T-helper 2 cell treated with Interferon-gamma antibody and Interleukin-4, amounts not matched to agents 100 ng/mL and 5 ng/mL, for 36 hours (primary cell): ENCODE data around the gene QRFP. TPM values are rescaled to one million over a fixed set of nuclear protein-coding genes. Genes with fewer than 3 reads are reported as not detected.

Experiments
- intact Hi-C: fragments of 100-400 bp; cut with micrococcal nuclease; formaldehyde crosslinking; loops from one replicate; pipeline ENCODE4 v1.15.1; 2023
- total RNA-seq: library from RNA; stranded (reverse); gene quantifications from 2 replicates; pipeline ENCODE4 v1.2.3, GENCODE V29; 2022

QRFP gene
- total RNA-seq, 1 donor from 2014 or later = not detected

- intact Hi-C loops = no loop called here
Measured at GRCh38 chr9:130872912-130873503, 23.6 kb downstream of the QRFP start.

- intact Hi-C loops = no loop called here
Measured at GRCh38 chr9:130872508-130872907, 24.1 kb downstream of the QRFP start.

GRCh38 chr9:130872093-130872492 lies 24.5 kb downstream of the QRFP start:
- intact Hi-C loops = no loop called here

GRCh38 chr9:130871395-130872062 lies 25.1 kb downstream of the QRFP start:
- intact Hi-C loops = no loop called here

- intact Hi-C loops = no loop called here
Measured at GRCh38 chr9:130870491-130871381, 25.9 kb downstream of the QRFP start.

GRCh38 chr9:130869250-130869649 lies 27.4 kb downstream of the QRFP start:
- intact Hi-C loops = no loop called here

GRCh38 chr9:130868230-130868629 lies 28.4 kb downstream of the QRFP start:
- intact Hi-C loops = no loop called here

GRCh38 chr9:130867556-130867955 lies 29.1 kb downstream of the QRFP start:
- intact Hi-C loops = loop anchor here (2.0 kb wide), 2 partner anchors 73 to 179 kb away; no protein-coding TSS in a partner anchor

GRCh38 chr9:130866474-130866965 lies 30.1 kb downstream of the QRFP start:
- intact Hi-C loops = loop anchor here (2.0 kb wide), 2 partner anchors 74 to 180 kb away; no protein-coding TSS in a partner anchor

- intact Hi-C loops = loop anchor here (2.0 kb wide), 2 partner anchors 75 to 181 kb away; no protein-coding TSS in a partner anchor
Measured at GRCh38 chr9:130865921-130866320, 30.7 kb downstream of the QRFP start.

- intact Hi-C loops = no loop called here
Measured at GRCh38 chr9:130864541-130864940, 32.1 kb downstream of the QRFP start.

GRCh38 chr9:130862747-130863146 lies 33.9 kb downstream of the QRFP start:
- intact Hi-C loops = loop anchor here (1.0 kb wide), 2 partner anchors 92 to 155 kb away; no protein-coding TSS in a partner anchor

GRCh38 chr9:130862217-130862616 lies 34.4 kb downstream of the QRFP start:
- intact Hi-C loops = no loop called here

GRCh38 chr9:130861372-130862180 lies 35.0 kb downstream of the QRFP start:
- intact Hi-C loops = no loop called here

- intact Hi-C loops = no loop called here
Measured at GRCh38 chr9:130860458-130861316, 35.9 kb downstream of the QRFP start.

GRCh38 chr9:130858739-130859705 lies 37.6 kb downstream of the QRFP start:
- intact Hi-C loops = no loop called here

GRCh38 chr9:130857864-130858738 lies 38.5 kb downstream of the QRFP start:
- intact Hi-C loops = no loop called here

GRCh38 chr9:130856474-130856873 lies 40.1 kb downstream of the QRFP start:
- intact Hi-C loops = no loop called here
